Peyer's patch (tissue), 4 donors: ENCODE measurements around the gene MAST4. TPM values are rescaled to one million over a fixed set of nuclear protein-coding genes. Genes with fewer than 3 reads are reported as not detected.

Experiments
- DNase-seq, 3 donors: peaks; one replicate each; pipeline ENCODE4 v3.0.0-alpha.2; 2017 to 2019
- H3K27ac ChIP-seq, 4 donors: fragments of 200-600 bp; sonication (generic); one replicate each; pipeline ENCODE4 v1.5.1; 2016 to 2019
- H3K27me3 ChIP-seq, 2 donors: fragments of 200-600 bp; sonication (generic); one replicate each; pipeline ENCODE4 v1.5.1; 2019
- H3K36me3 ChIP-seq, 3 donors: fragments of 200-600 bp; sonication (generic); one replicate each; pipeline ENCODE4 v1.5.1; 2016 to 2019
- H3K4me1 ChIP-seq, 4 donors: fragments of 200-600 bp; sonication (generic); one replicate each; pipeline ENCODE4 v1.5.1; 2016 to 2019
- H3K4me3 ChIP-seq, 4 donors: fragments of 200-600 bp; sonication (generic); 1 replicate in 3 of 4; 2 replicates in 1 of 4; pipeline ENCODE4 v1.5.1; 2016 to 2019; ENCODE audit warnings: mild to moderate bottlenecking in 1 of 4
- H3K9me3 ChIP-seq, 4 donors: fragments of 200-600 bp; sonication (generic); one replicate each; pipeline ENCODE4 v1.5.1; 2016 to 2019; ENCODE audit warnings: mild to moderate bottlenecking in 1 of 4
- CTCF ChIP-seq, 6 experiments: fragments of 450-650 bp in 4 of 6; fragments of 200-600 bp in 2 of 6; sonication (generic) in 1 of 6; IDR thresholded peaks; one replicate each; pipeline ENCODE4 v1.5.1; 2017 to 2019; ENCODE audit warnings: antibody characterized with exemption in 6 of 6, mild to moderate bottlenecking in 3 of 6, moderate library complexity in 1 of 6
- POLR2A ChIP-seq, 2 donors: fragments of 450-650 bp; IDR thresholded peaks; one replicate each; pipeline ENCODE4 v1.5.1; 2017; ENCODE audit warnings: antibody characterized with exemption in 2 of 2, mild to moderate bottlenecking in 2 of 2, moderate library complexity in 2 of 2
- total RNA-seq, 4 donors: library from RNA; depleted of rRNA; stranded (reverse); fragments of >200 nt; gene quantifications; one replicate each; pipeline ENCODE4 v1.1.0, GENCODE V29; 2016

MAST4 gene
- total RNA-seq, 4 donors from 2014 or later = 20.2 to 23.1 (median 21.4) TPM

- DNase-seq = no peak
- no peaks in the 10 kb centered on the region for H3K9me3 ChIP-seq
- no peak overlapping the region for H3K4me3 ChIP-seq
- H3K4me1 ChIP-seq = peaks cover 0 to 13% (median 0%) of the 10 kb centered on the region in 4 donors
- H3K27me3 ChIP-seq = no peaks in the 10 kb centered on the region
- no peaks in the 10 kb centered on the region for H3K36me3 ChIP-seq
- no peak overlapping the region for H3K27ac ChIP-seq
- no peak for TF ChIP-seq POLR2A (IDR thresholded peaks at IDR 0.05)
- TF ChIP-seq CTCF (IDR thresholded peaks at IDR 0.05) = no peak
Observed at GRCh38 chr5:66982470-66982869, 386.3 kb downstream of the MAST4 start.

- Histone ChIP-seq H3K4me1 (peaks cover 0 to 13% (median 0%) of the 10 kb centered on the region in 4 donors), H3K4me3 (no peak overlapping the region), H3K36me3 (no peaks in the 10 kb centered on the region), H3K9me3 (no peaks in the 10 kb centered on the region), H3K27me3 (no peaks in the 10 kb centered on the region), H3K27ac (no peak overlapping the region)
- no peak for DNase-seq
- TF ChIP-seq CTCF (IDR thresholded peaks at IDR 0.05) (no peak), POLR2A (IDR thresholded peaks at IDR 0.05) (no peak)
Observed at GRCh38 chr5:66985417-66985816, 389.2 kb downstream of the MAST4 start.

- H3K9me3 ChIP-seq = no peaks in the 10 kb centered on the region
- H3K36me3 ChIP-seq = no peaks in the 10 kb centered on the region
- no peaks in the 10 kb centered on the region for H3K27me3 ChIP-seq
- DNase-seq = no peak
- no peak overlapping the region for H3K27ac ChIP-seq
- TF ChIP-seq POLR2A (IDR thresholded peaks at IDR 0.05) (no peak), CTCF (IDR thresholded peaks at IDR 0.05) (no peak)
- H3K4me1 ChIP-seq = peaks cover 0 to 13% (median 0%) of the 10 kb centered on the region in 4 donors
- H3K4me3 ChIP-seq = no peak overlapping the region
Observed at GRCh38 chr5:66986009-66986408, 389.8 kb downstream of the MAST4 start.

GRCh38 chr5:66986534-66986933 is 390.3 kb downstream of the MAST4 start:
- H3K4me1 ChIP-seq = peaks cover 0 to 13% (median 0%) of the 10 kb centered on the region in 4 donors
- no peak overlapping the region for H3K4me3 ChIP-seq
- H3K27ac ChIP-seq = no peak overlapping the region
- H3K36me3 ChIP-seq = no peaks in the 10 kb centered on the region
- no peaks in the 10 kb centered on the region for H3K27me3 ChIP-seq
- no peaks in the 10 kb centered on the region for H3K9me3 ChIP-seq
- TF ChIP-seq POLR2A (IDR thresholded peaks at IDR 0.05) = no peak
- no peak for TF ChIP-seq CTCF (IDR thresholded peaks at IDR 0.05)
- DNase-seq = no peak

GRCh38 chr5:66987126-66987525 is 390.9 kb downstream of the MAST4 start:
- no peaks in the 10 kb centered on the region for H3K27me3 ChIP-seq
- no peaks in the 10 kb centered on the region for H3K36me3 ChIP-seq
- peaks cover 0 to 13% (median 0%) of the 10 kb centered on the region in 4 donors for H3K4me1 ChIP-seq
- DNase-seq = no peak
- no peak overlapping the region for H3K4me3 ChIP-seq
- H3K9me3 ChIP-seq = no peaks in the 10 kb centered on the region
- TF ChIP-seq POLR2A (IDR thresholded peaks at IDR 0.05) = no peak
- TF ChIP-seq CTCF (IDR thresholded peaks at IDR 0.05) = no peak
- H3K27ac ChIP-seq = no peak overlapping the region

GRCh38 chr5:66987540-66987939 is 391.3 kb downstream of the MAST4 start:
- H3K27ac ChIP-seq = no peak overlapping the region
- no peaks in the 10 kb centered on the region for H3K27me3 ChIP-seq
- TF ChIP-seq CTCF (IDR thresholded peaks at IDR 0.05) (no peak), POLR2A (IDR thresholded peaks at IDR 0.05) (no peak)
- H3K9me3 ChIP-seq = no peaks in the 10 kb centered on the region
- H3K4me1 ChIP-seq = peaks cover 0 to 13% (median 0%) of the 10 kb centered on the region in 4 donors
- DNase-seq = no peak
- H3K36me3 ChIP-seq = no peaks in the 10 kb centered on the region
- no peak overlapping the region for H3K4me3 ChIP-seq
